GM12878 (cell line): Measurements from ENCODE around the gene RBM15. TPM values are rescaled to one million over a fixed set of nuclear protein-coding genes. Genes with fewer than 3 reads are reported as not detected.

Source experiments
- ATAC-seq: fragments of 200-7000 bp; cut with Tn5 transposase; 3 replicates; pipeline ENCODE4 v1.9.1; 2020; ENCODE audit warnings: mild to moderate bottlenecking, moderate library complexity
- BruUV-seq: library from RNA; stranded (reverse); fragments of 400-500 nt; replicated peaks from 2 replicates; lab custom pipeline; 2021; lab: Mats Ljungman, UMichigan
- CTCF ChIA-PET: fragments of 300-600 bp; sonication (Branson Sonifier 250); formaldehyde crosslinking; extraction: SDS; loops from one replicate; lab custom pipeline; 2021; ENCODE audit warnings: inconsistent platforms; lab: Yijun Ruan, JAX
- POLR2A ChIA-PET: fragments of 350-600 bp; formaldehyde crosslinking; extraction: SDS; loops from one replicate; lab custom pipeline; 2021; ENCODE audit warnings: inconsistent platforms; lab: Charles Lee
- RAD21 ChIA-PET: fragments of 300-600 bp; sonication (Branson Sonifier 250); formaldehyde crosslinking; loops from one replicate; lab custom pipeline; 2023; ENCODE audit warnings: antibody characterized with exemption; ENCODE audit not compliant: unreplicated experiment; lab: Charles Lee
- SMC1A ChIA-PET: fragments of 300-600 bp; sonication (Branson Sonifier 250); formaldehyde crosslinking; loops from one replicate; lab custom pipeline; 2023; ENCODE audit not compliant: unreplicated experiment, uncharacterized antibody; lab: Charles Lee
- DNase-seq: peaks from one replicate; pipeline ENCODE4 v3.0.0-alpha.2; 2011; ENCODE audit warnings: low read depth, low spot score
- FAIRE-seq: peaks from 3 replicates; lab custom pipeline; 2011; peaks lifted over from hg19 to GRCh38; lab: Jason Lieb, UNC
- H2AFZ ChIP-seq: 2 replicates; pipeline ENCODE4 v1.6.0; 2011; ENCODE audit warnings: low read depth, low read length, control low read depth; ENCODE audit not compliant: control insufficient read depth
- H3K27ac ChIP-seq: 2 replicates; pipeline ENCODE4 v1.5.1; 2011; ENCODE audit warnings: control low read depth; ENCODE audit not compliant: control insufficient read depth, insufficient read depth
- H3K27me3 ChIP-seq, 2 experiments: replicated peaks in 1 of 2; 2 replicates each; pipeline versions ENCODE4 v1.6.0 to v1.6.1; 2011; ENCODE audit warnings: low read length in 1 of 2; ENCODE audit not compliant: control insufficient read depth in 2 of 2, insufficient read depth in 2 of 2
- H3K36me3 ChIP-seq, 2 experiments: 2 replicates each; pipeline ENCODE4 v1.5.1; 2011; ENCODE audit warnings: low read length in 1 of 2; ENCODE audit not compliant: control insufficient read depth in 2 of 2, insufficient read depth in 2 of 2
- H3K4me1 ChIP-seq: 2 replicates; pipeline ENCODE4 v1.6.1; 2011; ENCODE audit warnings: mild to moderate bottlenecking, low read length, moderate library complexity, mixed read lengths; ENCODE audit not compliant: control insufficient read depth, insufficient read depth
- H3K4me2 ChIP-seq: 2 replicates; pipeline ENCODE4 v1.6.0; 2011; ENCODE audit warnings: control low read depth; ENCODE audit not compliant: control insufficient read depth, insufficient read depth
- H3K4me3 ChIP-seq: fragments of 200-600 bp; sonication (generic); 2 replicates; pipeline ENCODE4 v1.5.1; 2016
- H3K79me2 ChIP-seq: 2 replicates; pipeline ENCODE4 v1.6.0; 2011; ENCODE audit warnings: low read length; ENCODE audit not compliant: control insufficient read depth, insufficient read depth
- H3K9ac ChIP-seq: 2 replicates; pipeline ENCODE4 v1.8.0; 2011; ENCODE audit warnings: low read length, control low read depth, mixed read lengths; ENCODE audit not compliant: control insufficient read depth, insufficient read depth
- H3K9me3 ChIP-seq: replicated peaks from 3 replicates; pipeline ENCODE4 v1.5.1; 2011; ENCODE audit warnings: mild to moderate bottlenecking, low read length; ENCODE audit not compliant: control insufficient read depth, insufficient read depth
- H4K20me1 ChIP-seq: 2 replicates; pipeline ENCODE4 v1.6.0; 2011; ENCODE audit not compliant: control insufficient read depth, insufficient read depth
- BACH1 ChIP-seq: fragments of 450-650 bp; IDR thresholded peaks from 2 replicates; pipeline ENCODE4 v1.6.1; 2017; ENCODE audit warnings: mild to moderate bottlenecking, borderline replicate concordance
- CBFB ChIP-seq: IDR thresholded peaks from 2 replicates; pipeline ENCODE4 v1.6.1; 2016; ENCODE audit warnings: antibody characterized with exemption, low read depth
- CBX5 ChIP-seq: sonication (generic); IDR thresholded peaks from 2 replicates; pipeline ENCODE4 v1.6.1; 2016; ENCODE audit warnings: low read depth, moderate library complexity, mild to moderate bottlenecking, inconsistent platforms
- CHD4 ChIP-seq: fragments of 200-600 bp; sonication (generic); IDR thresholded peaks from 2 replicates; pipeline ENCODE4 v1.6.1; 2016; ENCODE audit warnings: mild to moderate bottlenecking
- CREM ChIP-seq: IDR thresholded peaks from 2 replicates; pipeline ENCODE4 v1.6.1; 2014; ENCODE audit warnings: antibody characterized with exemption, low read depth
- ESRRA ChIP-seq: IDR thresholded peaks from 2 replicates; pipeline ENCODE4 v1.6.1; 2012; ENCODE audit warnings: mild to moderate bottlenecking, low read length, improper control_type of control experiment
- IKZF1 ChIP-seq: fragments of 450-650 bp; conservative IDR thresholded peaks from 2 replicates; pipeline ENCODE4 v1.6.1; 2017; ENCODE audit warnings: antibody characterized with exemption, mild to moderate bottlenecking
- MTA3 ChIP-seq: IDR thresholded peaks from 2 replicates; pipeline ENCODE4 v1.6.1; 2012; ENCODE audit warnings: low read length, inconsistent platforms, borderline replicate concordance
- NFIC ChIP-seq: IDR thresholded peaks from 2 replicates; pipeline ENCODE4 v1.6.1; 2012; ENCODE audit warnings: low read depth, mild to moderate bottlenecking, inconsistent platforms, low read length, moderate library complexity
- PAX5 ChIP-seq: IDR thresholded peaks from 2 replicates; pipeline ENCODE4 v1.6.1; 2011; ENCODE audit warnings: low read depth, low read length, borderline replicate concordance
- SMC3 ChIP-seq: IDR thresholded peaks from 2 replicates; pipeline ENCODE4 v1.6.1; 2011; ENCODE audit warnings: low read length, improper control_type of control experiment, borderline replicate concordance
- SREBF1 ChIP-seq: IDR thresholded peaks from 2 replicates; pipeline ENCODE4 v1.6.1; 2012; ENCODE audit warnings: mild to moderate bottlenecking, low read length
- SREBF2 ChIP-seq: IDR thresholded peaks from 2 replicates; pipeline ENCODE4 v1.6.1; 2012; ENCODE audit warnings: mild to moderate bottlenecking, low read length
- TBL1XR1 ChIP-seq: IDR thresholded peaks from 2 replicates; pipeline ENCODE4 v1.6.1; 2012; ENCODE audit warnings: low read depth, low read length, improper control_type of control experiment
- YBX1 ChIP-seq: fragments of 450-650 bp; IDR thresholded peaks from 2 replicates; pipeline ENCODE4 v1.6.1; 2016; ENCODE audit warnings: antibody characterized with exemption
- ZNF207 ChIP-seq: fragments of 450-650 bp; IDR thresholded peaks from 2 replicates; pipeline ENCODE4 v1.6.1; 2014; ENCODE audit warnings: antibody characterized with exemption, mild to moderate bottlenecking, borderline replicate concordance
- ZNF384 ChIP-seq: IDR thresholded peaks from 2 replicates; pipeline ENCODE4 v1.6.1; 2012; ENCODE audit warnings: low read depth, mild to moderate bottlenecking, low read length, improper control_type of control experiment, borderline replicate concordance
- ZZZ3 ChIP-seq: IDR thresholded peaks from 2 replicates; pipeline ENCODE4 v1.6.1; 2011; ENCODE audit warnings: low read depth; ENCODE audit not compliant: control insufficient read depth, insufficient read length
- WGBS: methylation state at CpG from one replicate; pipeline ENCODE4 v1.1.6; 2016; ENCODE audit warnings: low lambda C conversion rate; ENCODE audit not compliant: insufficient replicate concordance, insufficient coverage; ENCODE audit errors: missing lambda C conversion rate; 5-methylcytosine and 5-hydroxymethylcytosine counted together
- in situ Hi-C: fragments of 300-500 bp; cut with MboI; formaldehyde crosslinking; loops from 9 replicates; pipeline ENCODE4 v1.14.3; 2018; ENCODE audit warnings: mixed read lengths
- intact Hi-C: fragments of 100-400 bp; cut with micrococcal nuclease; formaldehyde crosslinking; loops from one replicate; pipeline ENCODE4 v1.14.2; 2022; ENCODE audit not compliant: unreplicated experiment
- polyA plus RNA-seq, 11 experiments: library from polyadenylated mRNA; depleted of rRNA in 4 of 11; unstranded in 6 of 11; stranded (reverse) in 5 of 11; fragments of >200 nt; fragmentation: Nextera tagmentation in 4 of 11; fragmentation: Illumina TruSeq in 1 of 11; extraction: Ambion mirVana in 4 of 11; extraction: Trizol in 1 of 11; gene quantifications; 1 replicate in 1 of 11; 2 replicates in 10 of 11; pipeline versions ENCODE4 v1.2.1 to v1.2.3, GENCODE V29; 2011 to 2016; ENCODE audit warnings: inconsistent platforms in 2 of 11, missing spikeins in 2 of 11, low read depth in 1 of 11
- total RNA-seq, 4 experiments: library from RNA; depleted of rRNA in 3 of 4; stranded (reverse); fragments of >200 nt in 3 of 4; fragmentation: Illumina TruSeq in 1 of 4; extraction: Trizol in 1 of 4; gene quantifications; 2 replicates each; pipeline versions ENCODE4 v1.2.1 to v1.2.3, GENCODE V29; 2013 to 2021
- TF ChIP-seq, protein P1 (sequence below): fragments of 450-650 bp; IDR thresholded peaks from 2 replicates; pipeline ENCODE4 v1.6.1; 2017; ENCODE audit warnings: antibody characterized with exemption, mild to moderate bottlenecking, moderate library complexity
- TF ChIP-seq, protein P2 (sequence below): fragments of 150-350 bp; IDR thresholded peaks from 2 replicates; pipeline ENCODE4 v1.6.1; 2016; ENCODE audit warnings: low read depth, low read length

The RBM15 gene
- total and polyA plus RNA-seq, 10 of the 15 experiments (the other 5 are each of a cell fraction or from before 2014, with no cell fraction given), result 3.1 to 63.2 (median 26.7) TPM

GRCh38 chr1:110308247-110308646 lies 30.9 kb upstream of the RBM15 start (continued):
- TF ChIP-seq SREBF2 (no peak), TBL1XR1 (no peak)
- TF ChIP-seq, protein P1, sequence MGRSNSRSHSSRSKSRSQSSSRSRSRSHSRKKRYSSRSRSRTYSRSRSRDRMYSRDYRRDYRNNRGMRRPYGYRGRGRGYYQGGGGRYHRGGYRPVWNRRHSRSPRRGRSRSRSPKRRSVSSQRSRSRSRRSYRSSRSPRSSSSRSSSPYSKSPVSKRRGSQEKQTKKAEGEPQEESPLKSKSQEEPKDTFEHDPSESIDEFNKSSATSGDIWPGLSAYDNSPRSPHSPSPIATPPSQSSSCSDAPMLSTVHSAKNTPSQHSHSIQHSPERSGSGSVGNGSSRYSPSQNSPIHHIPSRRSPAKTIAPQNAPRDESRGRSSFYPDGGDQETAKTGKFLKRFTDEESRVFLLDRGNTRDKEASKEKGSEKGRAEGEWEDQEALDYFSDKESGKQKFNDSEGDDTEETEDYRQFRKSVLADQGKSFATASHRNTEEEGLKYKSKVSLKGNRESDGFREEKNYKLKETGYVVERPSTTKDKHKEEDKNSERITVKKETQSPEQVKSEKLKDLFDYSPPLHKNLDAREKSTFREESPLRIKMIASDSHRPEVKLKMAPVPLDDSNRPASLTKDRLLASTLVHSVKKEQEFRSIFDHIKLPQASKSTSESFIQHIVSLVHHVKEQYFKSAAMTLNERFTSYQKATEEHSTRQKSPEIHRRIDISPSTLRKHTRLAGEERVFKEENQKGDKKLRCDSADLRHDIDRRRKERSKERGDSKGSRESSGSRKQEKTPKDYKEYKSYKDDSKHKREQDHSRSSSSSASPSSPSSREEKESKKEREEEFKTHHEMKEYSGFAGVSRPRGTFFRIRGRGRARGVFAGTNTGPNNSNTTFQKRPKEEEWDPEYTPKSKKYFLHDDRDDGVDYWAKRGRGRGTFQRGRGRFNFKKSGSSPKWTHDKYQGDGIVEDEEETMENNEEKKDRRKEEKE, result no peak

DNA sequence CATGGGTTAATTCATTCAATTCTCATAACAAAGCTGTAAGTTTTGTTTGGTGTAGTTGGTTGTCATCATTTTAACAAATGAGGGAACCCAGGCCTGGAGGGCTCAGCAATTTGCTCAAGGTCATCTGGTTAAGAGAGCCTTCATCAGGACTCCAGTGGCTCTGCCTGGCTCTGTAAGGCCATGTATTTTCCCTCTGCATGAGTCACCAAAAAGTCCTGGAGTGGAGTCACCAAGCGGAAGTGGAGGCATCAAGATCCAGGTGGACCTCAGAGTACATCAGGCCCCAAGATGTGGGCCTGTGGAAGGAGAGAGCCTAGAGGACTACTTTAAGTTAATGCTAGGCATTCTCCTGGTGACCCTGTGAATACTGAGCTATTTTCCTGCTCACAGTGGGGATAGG lies 30.0 kb upstream of the RBM15 start:
- ChIA-PET SMC1A (interaction anchor here (0.9 to 22.8 kb wide), 6 partner anchors 8 to 100 kb away, joined by 3 to 524 read pairs (median 4); partner anchors contain the start of gene KCNC4), POLR2A (no interaction called here), CTCF (interaction anchor here (0.7 to 17.1 kb wide), 7 partner anchors 9 to 113 kb away, joined by 3 to 753 read pairs (median 3); partner anchors contain the start of gene KCNC4), RAD21 (interaction anchor here (1.0 to 13.1 kb wide), 6 partner anchors 8 to 106 kb away, joined by 3 to 319 read pairs (median 4); partner anchors contain the start of gene KCNC4)
- H4K20me1 ChIP-seq, result no peaks in the 10 kb centered on the region
- H3K36me3 ChIP-seq, result no peaks in the 10 kb centered on the region
- no peak for FAIRE-seq
- H3K27me3 ChIP-seq, result no peaks in the 10 kb centered on the region; a peak in 1 of 4 replicates
- no peaks in the 10 kb centered on the region for H3K9me3 ChIP-seq
- H3K9ac ChIP-seq, result no peak overlapping the region
- no peak for DNase-seq
- in situ Hi-C loops (loop anchor here (5.0 kb wide), 1 partner anchor 107 kb away; no protein-coding TSS in a partner anchor), intact Hi-C loops (no loop called here)
- no peak for ATAC-seq
- no peaks in the 10 kb centered on the region for H3K4me1 ChIP-seq
- H3K79me2 ChIP-seq, result no peaks in the 10 kb centered on the region
- 100% methylated on average over 1 of the region's 1 CpG for whole genome bisulfite sequencing
- BruUV-seq, result no TSS peak
- no peak overlapping the region for H2AFZ ChIP-seq
- H3K27ac ChIP-seq, result no peak overlapping the region
- H3K4me2 ChIP-seq, result no peak overlapping the region
- no peak overlapping the region for H3K4me3 ChIP-seq
- TF ChIP-seq CHD4, result no peak
- no peak for TF ChIP-seq MTA3
- no peak for TF ChIP-seq IKZF1
- TF ChIP-seq CBFB, result no peak
- TF ChIP-seq ZZZ3, result no peak
- no peak for TF ChIP-seq ZNF384
- no peak for TF ChIP-seq BACH1
- no peak for TF ChIP-seq SMC3
- TF ChIP-seq CBX5, result no peak
- no peak for TF ChIP-seq ESRRA
- no peak for TF ChIP-seq ZNF207
- no peak for TF ChIP-seq SREBF1
- TF ChIP-seq NFIC, result no peak
- TF ChIP-seq CREM, result no peak
- TF ChIP-seq, protein P2, sequence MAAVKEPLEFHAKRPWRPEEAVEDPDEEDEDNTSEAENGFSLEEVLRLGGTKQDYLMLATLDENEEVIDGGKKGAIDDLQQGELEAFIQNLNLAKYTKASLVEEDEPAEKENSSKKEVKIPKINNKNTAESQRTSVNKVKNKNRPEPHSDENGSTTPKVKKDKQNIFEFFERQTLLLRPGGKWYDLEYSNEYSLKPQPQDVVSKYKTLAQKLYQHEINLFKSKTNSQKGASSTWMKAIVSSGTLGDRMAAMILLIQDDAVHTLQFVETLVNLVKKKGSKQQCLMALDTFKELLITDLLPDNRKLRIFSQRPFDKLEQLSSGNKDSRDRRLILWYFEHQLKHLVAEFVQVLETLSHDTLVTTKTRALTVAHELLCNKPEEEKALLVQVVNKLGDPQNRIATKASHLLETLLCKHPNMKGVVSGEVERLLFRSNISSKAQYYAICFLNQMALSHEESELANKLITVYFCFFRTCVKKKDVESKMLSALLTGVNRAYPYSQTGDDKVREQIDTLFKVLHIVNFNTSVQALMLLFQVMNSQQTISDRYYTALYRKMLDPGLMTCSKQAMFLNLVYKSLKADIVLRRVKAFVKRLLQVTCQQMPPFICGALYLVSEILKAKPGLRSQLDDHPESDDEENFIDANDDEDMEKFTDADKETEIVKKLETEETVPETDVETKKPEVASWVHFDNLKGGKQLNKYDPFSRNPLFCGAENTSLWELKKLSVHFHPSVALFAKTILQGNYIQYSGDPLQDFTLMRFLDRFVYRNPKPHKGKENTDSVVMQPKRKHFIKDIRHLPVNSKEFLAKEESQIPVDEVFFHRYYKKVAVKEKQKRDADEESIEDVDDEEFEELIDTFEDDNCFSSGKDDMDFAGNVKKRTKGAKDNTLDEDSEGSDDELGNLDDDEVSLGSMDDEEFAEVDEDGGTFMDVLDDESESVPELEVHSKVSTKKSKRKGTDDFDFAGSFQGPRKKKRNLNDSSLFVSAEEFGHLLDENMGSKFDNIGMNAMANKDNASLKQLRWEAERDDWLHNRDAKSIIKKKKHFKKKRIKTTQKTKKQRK, result no peak
- TF ChIP-seq PAX5, result no peak
- TF ChIP-seq YBX1, result no peak
